Cardiac fibroblast (primary cell): Measurements from ENCODE around the gene FN1.
"Not testable (repeated sequence)": the region's sequence is repeated elsewhere in the genome, so short reads cannot be mapped to it uniquely, and the experiment has no call there.

Experiments
- DNase-seq, 2 donors: peaks; one replicate each; pipeline versions ENCODE4 v3.0.0 to v3.0.0-alpha.2; 2010; ENCODE audit warnings: low read depth in 2 of 2
- H3K4me3 ChIP-seq, 2 donors: replicated peaks in 1 of 2; 1 replicate in 1 of 2; 2 replicates in 1 of 2; pipeline ENCODE4 v1.5.1; 2011; ENCODE audit warnings: low read depth in 2 of 2, low read length in 2 of 2, mild to moderate bottlenecking in 2 of 2, moderate library complexity in 1 of 2
- CTCF ChIP-seq: IDR thresholded peaks from one replicate; pipeline ENCODE4 v1.5.1; 2011; ENCODE audit warnings: low read depth, mild to moderate bottlenecking, low read length, inconsistent platforms

FN1 gene

GRCh38 chr2:215319500-215319899 lies 116.4 kb downstream of the FN1 start:
- no peak for DNase-seq
- no peak for TF ChIP-seq CTCF
- H3K4me3 ChIP-seq: no peak overlapping the region

DNA sequence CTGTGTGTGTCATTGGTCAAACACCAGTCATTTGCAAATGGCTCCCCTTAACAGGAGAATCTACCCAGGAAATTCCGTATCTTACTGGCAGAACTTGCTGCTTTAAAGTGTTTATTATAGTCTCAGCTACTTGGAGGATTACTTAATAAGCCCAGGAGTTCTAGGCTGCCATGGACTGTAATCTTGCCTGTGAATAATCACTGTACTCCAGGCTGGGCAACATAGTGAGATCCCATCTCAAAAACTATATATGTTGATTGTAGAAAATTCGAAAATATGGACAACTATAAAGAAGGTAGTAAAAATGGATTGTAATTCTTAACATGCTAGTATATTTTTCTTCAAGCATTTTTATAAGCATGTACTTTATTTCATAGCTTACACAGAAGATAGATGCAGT lies 119.5 kb downstream of the FN1 start:
- DNase-seq: no peak
- TF ChIP-seq CTCF: no peak
- H3K4me3 ChIP-seq: no peak overlapping the region

DNA sequence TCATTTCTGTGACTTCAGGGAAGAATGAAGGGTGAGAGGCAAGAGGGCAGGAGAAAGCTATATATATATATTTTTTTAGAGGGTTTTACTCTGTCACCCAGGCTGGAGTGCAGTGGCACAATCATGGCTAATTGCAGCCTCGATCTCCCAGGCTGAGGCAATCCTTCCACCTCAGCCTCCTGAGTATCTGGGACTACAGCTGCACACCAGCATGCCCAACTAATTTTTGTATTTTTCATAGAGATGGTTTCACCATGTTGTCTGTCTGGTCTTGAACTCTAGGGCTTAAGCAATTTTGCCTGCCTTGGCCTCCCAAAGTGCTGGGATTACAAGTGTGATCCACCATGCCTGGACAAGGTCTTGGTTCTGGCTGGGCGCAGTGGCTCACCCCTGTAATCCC lies 120.6 kb downstream of the FN1 start:
- TF ChIP-seq CTCF: no peak
- DNase-seq: no peak
- H3K4me3 ChIP-seq: no peak overlapping the region

GRCh38 chr2:215314896-215315295 lies 121.0 kb downstream of the FN1 start:
- no peak for TF ChIP-seq CTCF
- no peak overlapping the region for H3K4me3 ChIP-seq
- DNase-seq: no peak

DNA sequence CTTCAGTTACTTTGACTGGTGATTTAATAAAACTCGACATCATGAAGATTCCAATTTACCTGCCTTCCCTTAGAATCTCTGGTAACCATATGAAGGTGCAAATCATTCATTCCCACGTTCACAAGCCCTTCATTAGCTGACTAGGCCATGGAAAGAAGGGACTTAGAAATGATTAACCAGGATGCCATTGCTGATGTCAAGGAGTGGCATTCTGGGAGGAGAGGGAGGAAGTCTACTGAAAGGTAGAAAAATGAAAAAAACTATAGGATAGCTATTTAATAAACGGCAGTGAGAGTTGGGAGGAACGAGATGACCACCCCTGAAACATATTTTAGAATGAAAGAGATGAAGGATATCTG lies 122.6 kb downstream of the FN1 start:
- TF ChIP-seq CTCF: no peak
- DNase-seq: no peak
- H3K4me3 ChIP-seq: peak overlapping the region in 1 of 2 donors; percentile 78

DNA sequence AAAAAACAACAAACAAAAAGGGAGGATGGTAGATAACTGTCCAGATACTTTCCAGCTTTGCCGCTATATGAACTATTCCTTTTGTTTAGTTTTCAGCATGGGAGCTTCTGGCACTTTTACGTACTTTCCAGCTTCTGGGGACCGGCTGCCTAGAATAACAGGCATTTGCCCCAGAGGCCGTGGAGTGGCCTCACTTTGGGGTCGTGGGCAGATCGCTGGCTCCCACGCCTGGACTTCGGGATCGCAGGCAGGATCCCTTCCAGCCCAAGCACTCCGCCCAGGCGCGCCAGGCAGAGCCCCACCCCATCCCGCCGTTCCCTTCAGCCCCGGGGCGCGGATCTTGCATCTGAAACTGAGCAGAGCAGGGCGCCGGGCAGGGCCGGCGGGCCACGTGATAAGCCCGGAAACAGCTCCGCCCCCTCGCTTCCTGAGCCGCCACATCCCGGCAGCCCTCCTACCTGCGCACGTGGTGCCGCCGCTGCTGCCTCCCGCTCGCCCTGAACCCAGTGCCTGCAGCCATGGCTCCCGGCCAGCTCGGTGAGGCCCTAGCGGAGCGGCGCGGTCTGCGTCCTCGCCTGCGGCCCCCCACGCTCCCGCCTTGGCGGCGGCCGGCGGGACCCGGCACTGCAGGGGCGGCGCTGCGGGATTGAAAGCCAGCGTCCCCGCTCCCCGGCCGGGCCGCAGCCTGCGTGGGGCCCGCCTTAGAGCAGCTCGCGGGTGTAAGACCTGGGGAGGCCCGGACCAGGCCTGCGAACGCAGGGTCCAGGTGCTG lies 124.1 kb downstream of the FN1 start, which contains the start of gene ATIC:
Gene ATIC (plus strand): TSS at position 435 of the 772 bp plus-strand sequence. CDS start 84 bp downstream, at position 519.
- DNase-seq: peak; percentile 94 to 96

DNA sequence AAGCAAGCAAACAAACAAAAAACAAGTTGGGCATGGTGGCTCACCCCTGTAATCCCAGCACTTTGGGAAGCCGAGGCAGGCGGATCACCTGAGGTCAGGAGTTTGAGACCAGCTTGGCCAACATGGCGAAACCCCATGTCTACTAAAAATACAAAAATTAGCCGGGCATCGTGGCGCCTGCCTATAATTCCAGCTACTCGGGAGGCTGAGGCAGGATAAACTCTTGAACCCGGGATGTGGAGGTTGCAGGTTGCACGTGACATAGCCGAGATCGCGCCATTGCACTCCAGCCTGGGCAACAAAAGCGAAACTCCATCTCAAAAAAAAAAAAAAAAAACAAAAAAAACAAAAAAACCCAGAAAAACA lies 124.6 kb downstream of the FN1 start:
- H3K4me3 ChIP-seq: peak overlapping the region; percentile 60 to 78
- DNase-seq: not testable (repeated sequence)

More for the DNA sequence above, 124.1 kb downstream of the FN1 start, which contains the start of gene ATIC:
- H3K4me3 ChIP-seq: peak within 1 kb of the TSS; percentile 60 to 78
- TF ChIP-seq CTCF: no peak
